MCF 10A (cell line): ENCODE results near the gene TULP3. TPM values are rescaled to one million over a fixed set of nuclear protein-coding genes. Genes with fewer than 3 reads are reported as not detected.
A peak's percentile ranks its signal among the peaks of the same experiment; 100 is the strongest.

Experiments used
- BruUV-seq: library from RNA; stranded (reverse); fragments of 400-500 nt; replicated peaks from 2 replicates; lab custom pipeline; 2021; lab: Mats Ljungman, UMichigan
- CTCF ChIA-PET: fragments of 300-600 bp; sonication (Branson Sonifier 250); formaldehyde crosslinking; extraction: SDS; loops from one replicate; lab custom pipeline; 2021; ENCODE audit warnings: antibody characterized with exemption, inconsistent platforms; lab: Yijun Ruan, JAX
- POLR2A ChIA-PET: fragments of 300-600, 350-650 bp; sonication (Branson Sonifier 250); formaldehyde crosslinking; extraction: SDS; loops from one replicate; lab custom pipeline; 2020; ENCODE audit warnings: antibody characterized with exemption, inconsistent platforms; lab: Yijun Ruan, JAX
- DNase-seq: peaks from one replicate; pipeline ENCODE4 v3.0.0-alpha.2; 2018; ENCODE audit not compliant: unreplicated experiment
- H3K27ac Mint-ChIP-seq: one replicate; pipeline ENCODE4 v1.8.0; 2022; ENCODE audit warnings: mild to moderate bottlenecking, low read depth, mixed read lengths; ENCODE audit not compliant: unreplicated experiment
- H3K27me3 Mint-ChIP-seq: one replicate; pipeline ENCODE4 v1.8.0; 2022; ENCODE audit warnings: mixed read lengths; ENCODE audit not compliant: insufficient read depth, unreplicated experiment
- H3K36me3 Mint-ChIP-seq: one replicate; pipeline ENCODE4 v1.8.0; 2022; ENCODE audit warnings: mild to moderate bottlenecking, moderate library complexity, mixed read lengths; ENCODE audit not compliant: insufficient read depth, unreplicated experiment
- H3K4me1 Mint-ChIP-seq: one replicate; pipeline ENCODE4 v1.8.0; 2022; ENCODE audit warnings: mixed read lengths; ENCODE audit not compliant: insufficient read depth, unreplicated experiment
- H3K4me3 Mint-ChIP-seq: one replicate; pipeline ENCODE4 v1.8.0; 2022; ENCODE audit warnings: mild to moderate bottlenecking, moderate library complexity, mixed read lengths; ENCODE audit not compliant: unreplicated experiment
- H3K9me3 Mint-ChIP-seq: one replicate; pipeline ENCODE4 v1.8.0; 2022; ENCODE audit warnings: mixed read lengths; ENCODE audit not compliant: unreplicated experiment
- CTCF ChIP-seq: fragments of 200-600 bp; IDR thresholded peaks from one replicate; pipeline ENCODE4 v1.8.0; 2022; ENCODE audit warnings: antibody characterized with exemption, mild to moderate bottlenecking; ENCODE audit not compliant: unreplicated experiment
- intact Hi-C: fragments of 100-400 bp; cut with micrococcal nuclease; formaldehyde crosslinking; loops from 2 replicates; pipeline ENCODE4 v1.14.1; 2022
- total RNA-seq: library from RNA; stranded (reverse); gene quantifications from 2 replicates; pipeline ENCODE4 v1.2.3, GENCODE V29; 2022

Gene TULP3
- total RNA-seq, 1 experiment from 2014 or later, result 36.2 TPM

DNA sequence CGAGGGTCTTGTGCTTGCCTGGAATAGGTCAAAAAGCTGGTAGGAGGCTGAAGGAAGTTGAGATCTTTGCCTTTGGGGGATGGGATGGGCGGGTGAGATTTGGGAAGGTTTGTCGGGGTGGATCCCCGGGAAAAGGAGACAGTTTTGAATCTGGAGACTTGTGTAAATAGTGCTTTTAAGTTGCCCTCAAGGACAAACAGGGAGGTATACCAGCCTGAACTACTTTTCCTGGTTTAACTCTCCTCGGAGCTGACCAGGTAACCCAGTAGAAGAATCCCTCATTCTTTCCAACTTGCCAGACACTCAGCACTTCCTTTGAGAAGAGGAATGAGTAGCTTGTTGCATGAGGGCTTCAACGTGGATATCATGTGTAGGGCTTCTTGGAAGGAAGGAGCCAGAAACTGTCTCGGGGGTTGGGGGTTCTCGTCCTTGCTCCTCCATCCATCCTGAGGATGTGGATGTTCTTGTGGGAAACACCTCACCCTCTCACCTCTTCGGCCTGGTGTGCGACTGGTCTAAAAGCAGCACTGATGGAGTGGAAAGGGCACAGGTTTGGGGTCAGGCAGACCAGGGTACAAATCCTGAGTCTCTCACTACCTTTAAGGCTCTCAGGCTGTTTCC lies 70.4 kb downstream of the TULP3 start:
- DNase-seq, result no peak
- H3K4me3 Mint-ChIP-seq, result peak overlapping the region; percentile 82
- H3K4me1 Mint-ChIP-seq, result peaks cover 14% of the 10 kb centered on the region

DNA sequence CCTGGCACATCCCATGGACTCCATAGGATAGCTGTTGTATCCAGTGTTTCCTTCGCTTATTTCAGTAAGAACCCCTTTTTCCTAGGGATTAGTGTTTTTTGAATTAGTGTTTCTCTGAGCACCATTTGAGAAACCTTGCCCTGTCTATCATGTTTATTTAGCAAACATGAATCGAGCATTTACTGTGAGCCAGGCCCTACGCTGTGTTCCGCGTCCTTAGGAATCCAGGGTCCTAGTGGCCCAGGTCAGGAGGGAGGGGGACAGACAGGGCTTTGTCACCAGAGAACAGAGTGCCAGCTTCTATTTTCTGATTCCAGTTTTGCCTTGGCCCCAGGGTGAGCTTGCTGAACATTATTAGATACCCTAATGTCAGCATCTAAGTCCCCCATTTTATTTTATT lies 71.0 kb downstream of the TULP3 start:
- H3K4me3 Mint-ChIP-seq, result peak overlapping the region; percentile 82
- intact Hi-C loops, result no loop called here
- POLR2A ChIA-PET, result interaction anchor here (0.7 to 1.2 kb wide), 2 partner anchors 71 to 149 kb away, joined by 4 to 8 read pairs; partner anchors contain the start of genes ITFG2 and TULP3
- no peak for TF ChIP-seq CTCF
- peaks cover 23% of the 10 kb centered on the region for H3K36me3 Mint-ChIP-seq
- no TSS peak for BruUV-seq
- H3K4me1 Mint-ChIP-seq, result peaks cover 14% of the 10 kb centered on the region
- DNase-seq, result no peak
- H3K27ac Mint-ChIP-seq, result no peak overlapping the region
- no peaks in the 10 kb centered on the region for H3K9me3 Mint-ChIP-seq
- CTCF ChIA-PET, result interaction anchor here (0.6 kb wide), 1 partner anchor 166 kb away, joined by 3 read pairs; no protein-coding TSS in a partner anchor
- H3K27me3 Mint-ChIP-seq, result no peaks in the 10 kb centered on the region

More for the DNA sequence above, 70.4 kb downstream of the TULP3 start:
- intact Hi-C loops, result no loop called here
- Mint-ChIP-seq H3K36me3 (peaks cover 19% of the 10 kb centered on the region), H3K27ac (no peak overlapping the region), H3K27me3 (no peaks in the 10 kb centered on the region), H3K9me3 (no peaks in the 10 kb centered on the region)
- ChIA-PET POLR2A (interaction anchor here (0.7 to 1.3 kb wide), 3 partner anchors 13 to 148 kb away, joined by 3 to 8 read pairs (median 4); partner anchors contain the start of genes ITFG2 and TULP3), CTCF (interaction anchor here (0.6 to 0.9 kb wide), 3 partner anchors 76 to 165 kb away, joined by 3 to 4 read pairs (median 4); no protein-coding TSS in a partner anchor)
- no TSS peak for BruUV-seq
- no peak for TF ChIP-seq CTCF

DNA sequence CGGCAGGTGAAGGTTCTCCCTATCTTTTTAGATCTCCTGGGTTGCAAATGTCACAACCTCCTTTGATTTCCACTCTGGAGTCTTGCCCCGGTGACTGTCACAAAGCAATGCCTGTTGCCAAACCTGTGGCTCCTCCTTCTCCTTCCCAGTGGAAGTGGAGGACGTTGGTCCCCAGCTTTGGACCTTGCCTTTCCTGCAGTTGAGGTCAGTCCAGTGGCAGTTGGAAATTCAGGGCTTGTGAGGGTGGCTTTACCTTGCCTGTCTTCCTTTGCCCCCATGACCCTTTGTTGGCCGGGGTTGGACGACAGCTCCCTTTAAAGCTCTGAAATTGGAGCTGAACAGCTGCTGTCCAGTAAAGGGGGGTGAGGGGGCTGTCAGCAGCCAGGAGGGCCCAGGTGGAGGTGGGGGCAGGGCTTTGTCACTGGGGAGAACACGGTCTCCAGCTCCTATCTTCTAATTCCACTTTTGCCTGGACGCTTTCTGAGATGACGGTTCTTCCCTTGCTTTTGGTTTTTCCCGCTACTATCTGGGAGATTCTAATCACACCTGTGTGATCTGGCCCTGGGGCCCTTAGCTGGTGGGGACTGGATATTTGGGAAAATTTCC lies 72.6 kb downstream of the TULP3 start:
- Mint-ChIP-seq H3K4me1 (peaks cover 14% of the 10 kb centered on the region), H3K36me3 (peaks cover 25% of the 10 kb centered on the region), H3K4me3 (no peak overlapping the region), H3K27me3 (no peaks in the 10 kb centered on the region), H3K27ac (no peak overlapping the region), H3K9me3 (no peaks in the 10 kb centered on the region)
- intact Hi-C loops, result no loop called here
- no peak for TF ChIP-seq CTCF
- ChIA-PET POLR2A (interaction anchor here (0.6 to 0.7 kb wide), 2 partner anchors 17 to 19 kb away, joined by 3 read pairs; no protein-coding TSS in a partner anchor), CTCF (interaction anchor here (1.1 kb wide), 2 partner anchors 39 to 71 kb away, joined by 4 to 5 read pairs; no protein-coding TSS in a partner anchor)
- BruUV-seq, result no TSS peak
- DNase-seq, result no peak

- Mint-ChIP-seq H3K27ac (no peak overlapping the region), H3K4me1 (peaks cover 14% of the 10 kb centered on the region), H3K9me3 (no peaks in the 10 kb centered on the region), H3K27me3 (no peaks in the 10 kb centered on the region), H3K36me3 (peaks cover 30% of the 10 kb centered on the region), H3K4me3 (no peak overlapping the region)
- TF ChIP-seq CTCF, result no peak
- no peak for DNase-seq
- BruUV-seq, result no TSS peak
- intact Hi-C loops, result no loop called here
- ChIA-PET POLR2A (interaction anchor here (0.6 to 0.7 kb wide), 2 partner anchors 17 to 18 kb away, joined by 3 read pairs; no protein-coding TSS in a partner anchor), CTCF (interaction anchor here (1.1 kb wide), 2 partner anchors 38 to 70 kb away, joined by 4 to 5 read pairs; no protein-coding TSS in a partner anchor)
Measured at GRCh38 chr12:2963760-2964292, 73.1 kb downstream of the TULP3 start.
